Neural cell (in vitro differentiated cells): Measurements from ENCODE around the gene GMPPA. TPM values are rescaled to one million over a fixed set of nuclear protein-coding genes. Genes with fewer than 3 reads are reported as not detected.

Experiments used
- H2AFZ ChIP-seq: fragments of 200-600, 300-800 bp; sonication (generic), shearing (Covaris generic); 2 replicates; pipeline ENCODE4 v1.6.0; 2014; ENCODE audit warnings: low read depth, mild to moderate bottlenecking, antibody characterized with exemption, low read length, moderate library complexity
- H3F3A ChIP-seq: fragments of 200-600 bp; shearing (Covaris generic); 2 replicates; pipeline ENCODE4 v1.6.1; 2016; ENCODE audit warnings: mild to moderate bottlenecking, moderate library complexity, mixed read lengths, antibody characterized with exemption, low read length; ENCODE audit not compliant: insufficient read depth, poor library complexity, severe bottlenecking
- H3K27ac ChIP-seq: fragments of 200-600, 300-800 bp; sonication (generic), shearing (Covaris generic); 2 replicates; pipeline ENCODE4 v1.5.1; 2014; ENCODE audit warnings: mild to moderate bottlenecking, low read length, moderate library complexity
- H3K27me3 ChIP-seq: fragments of 300-800, 200-600 bp; sonication (generic), shearing (Covaris generic); 2 replicates; pipeline ENCODE4 v1.6.0; 2014; ENCODE audit warnings: mild to moderate bottlenecking, low read depth, low read length, moderate library complexity; ENCODE audit not compliant: insufficient read depth
- H3K36me3 ChIP-seq: fragments of 300-800, 200-600 bp; sonication (generic), shearing (Covaris generic); 2 replicates; pipeline ENCODE4 v1.5.1; 2014; ENCODE audit warnings: mild to moderate bottlenecking, antibody characterized with exemption, low read length, moderate library complexity; ENCODE audit not compliant: insufficient read depth
- H3K4me2 ChIP-seq: fragments of 300-800, 200-600 bp; sonication (generic), shearing (Covaris generic); 2 replicates; pipeline ENCODE4 v1.6.0; 2014; ENCODE audit warnings: mild to moderate bottlenecking, low read length
- H3K4me3 ChIP-seq: fragments of 300-800, 200-600 bp; sonication (generic), shearing (Covaris generic); 2 replicates; pipeline ENCODE4 v1.5.1; 2014; ENCODE audit warnings: mild to moderate bottlenecking, low read length, moderate library complexity
- H3K79me2 ChIP-seq: fragments of 200-600 bp; shearing (Covaris generic); replicated peaks from 2 replicates; pipeline ENCODE4 v1.6.0; 2014; ENCODE audit warnings: mild to moderate bottlenecking, low read length, moderate library complexity; ENCODE audit not compliant: insufficient read depth
- H3K9ac ChIP-seq: fragments of 300-800, 200-600 bp; sonication (generic), shearing (Covaris generic); 2 replicates; pipeline ENCODE4 v1.6.1; 2016; ENCODE audit warnings: mild to moderate bottlenecking, low read length, mixed read lengths
- H3K9me2 ChIP-seq: fragments of 200-600 bp; shearing (Covaris generic); 2 replicates; pipeline ENCODE4 v1.6.1; 2016; ENCODE audit warnings: mild to moderate bottlenecking, low read length, mixed read lengths; ENCODE audit not compliant: insufficient read depth
- H3K9me3 ChIP-seq: fragments of 200-600, 300-800 bp; sonication (generic), shearing (Covaris generic); 2 replicates; pipeline ENCODE4 v1.6.1; 2016; ENCODE audit warnings: mild to moderate bottlenecking, mixed run types, low read length, moderate library complexity, mixed read lengths
- H4K20me1 ChIP-seq: fragments of 200-600 bp; shearing (Covaris generic); 2 replicates; pipeline ENCODE4 v1.6.1; 2016; ENCODE audit warnings: mild to moderate bottlenecking, mixed run types; ENCODE audit not compliant: insufficient read depth
- EP300 ChIP-seq: fragments of 450-650 bp; conservative IDR thresholded peaks from 2 replicates; pipeline ENCODE4 v1.6.1; 2014; ENCODE audit warnings: antibody characterized with exemption, mild to moderate bottlenecking, moderate library complexity; ENCODE audit not compliant: poor library complexity, severe bottlenecking
- EZH2 ChIP-seq: fragments of 200-600, 300-800 bp; shearing (Covaris generic), sonication (generic); IDR thresholded peaks from 2 replicates; pipeline ENCODE4 v1.6.1; 2014; ENCODE audit warnings: antibody characterized with exemption, low read length, borderline replicate concordance, mild to moderate bottlenecking; ENCODE audit not compliant: insufficient read depth, poor library complexity, severe bottlenecking
- MXI1 ChIP-seq: fragments of 450-650 bp; conservative IDR thresholded peaks from 2 replicates; pipeline ENCODE4 v1.6.1; 2014; ENCODE audit warnings: antibody characterized with exemption, mild to moderate bottlenecking; ENCODE audit not compliant: poor library complexity, severe bottlenecking
- POLR2AphosphoS5 ChIP-seq: IDR thresholded peaks from 2 replicates; pipeline ENCODE4 v1.6.1; 2012
- RAD21 ChIP-seq: fragments of 450-650 bp; conservative IDR thresholded peaks from 2 replicates; pipeline ENCODE4 v1.6.1; 2014; ENCODE audit warnings: antibody characterized with exemption, mild to moderate bottlenecking, moderate library complexity
- SMC3 ChIP-seq: fragments of 450-650 bp; conservative IDR thresholded peaks from 2 replicates; pipeline ENCODE4 v1.6.1; 2014; ENCODE audit warnings: antibody characterized with exemption, mild to moderate bottlenecking, moderate library complexity; ENCODE audit not compliant: poor library complexity
- TAF1 ChIP-seq: IDR thresholded peaks from 2 replicates; pipeline ENCODE4 v1.6.1; 2012; ENCODE audit warnings: low read depth
- polyA plus RNA-seq: library from polyadenylated mRNA; depleted of rRNA; stranded (reverse); fragments of >200 nt; gene quantifications from 2 replicates; pipeline ENCODE4 v1.2.3, GENCODE V29; 2014
- TF ChIP-seq, protein P1 (sequence below): IDR thresholded peaks from 2 replicates; pipeline ENCODE4 v1.6.1; 2012; ENCODE audit warnings: borderline replicate concordance
- TF ChIP-seq, protein P2 (sequence below): fragments of 450-650 bp; IDR thresholded peaks from 2 replicates; pipeline ENCODE4 v1.5.1; 2014; ENCODE audit warnings: antibody characterized with exemption, mild to moderate bottlenecking, moderate library complexity; ENCODE audit not compliant: poor library complexity, severe bottlenecking

The GMPPA gene
- polyA plus RNA-seq, 1 donor from 2014 or later, result 20.4 TPM

DNA sequence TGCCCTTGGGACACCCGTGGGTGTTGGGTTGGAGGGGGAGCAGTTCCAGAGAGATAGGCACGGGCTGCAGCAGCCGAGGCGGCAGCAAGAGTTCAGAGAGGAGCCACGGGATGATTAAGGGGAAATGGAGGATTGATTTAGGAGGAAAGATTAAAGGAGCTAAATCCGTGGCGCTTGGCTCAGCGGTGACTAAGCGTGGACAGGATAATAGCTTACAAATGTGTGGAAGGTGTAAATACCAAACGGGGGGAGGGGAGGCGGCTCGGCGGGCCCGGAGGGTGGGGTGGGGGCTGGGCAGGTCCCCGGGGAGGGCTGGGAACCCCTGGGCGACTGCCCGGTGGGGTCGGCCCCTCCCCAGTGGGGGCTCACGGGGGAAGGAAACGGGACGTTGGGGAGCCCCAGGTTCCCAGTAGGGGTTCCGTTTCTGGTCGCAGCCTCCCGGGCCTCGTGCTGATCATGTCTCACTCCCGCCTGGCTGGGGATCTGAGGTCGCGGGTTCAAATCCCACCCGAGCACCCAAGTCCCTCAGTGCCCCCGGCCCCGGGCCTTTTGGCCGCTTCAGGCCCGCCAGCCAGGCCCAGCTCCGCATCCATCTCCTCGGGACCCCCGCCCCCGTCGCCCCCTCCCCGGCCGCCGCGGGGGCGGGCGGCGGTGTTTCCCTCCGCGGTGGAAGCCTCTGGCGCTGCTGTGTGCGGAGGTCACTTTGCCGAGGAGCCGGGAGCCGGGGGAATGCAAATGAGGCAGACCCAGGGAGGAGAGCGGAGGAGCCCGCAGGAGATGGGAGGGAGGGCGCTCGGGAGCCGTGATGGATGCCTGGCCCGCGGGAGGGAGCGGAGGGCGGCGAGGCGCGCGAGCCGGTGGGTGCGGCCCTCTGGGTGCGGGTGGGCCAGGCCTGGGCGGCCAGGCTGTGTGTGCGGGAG lies 23.7 kb downstream of the GMPPA start:
- Histone ChIP-seq H3K36me3 (no peaks in the 10 kb centered on the region), H3K4me3 (peak overlapping the region; percentile 55), H3K27me3 (no peaks in the 10 kb centered on the region), H3K4me2 (no peak overlapping the region), H3K9ac (no peak overlapping the region), H3K9me2 (no peaks in the 10 kb centered on the region), H3F3A (no peaks in the 10 kb centered on the region), H3K27ac (no peak overlapping the region), H4K20me1 (no peaks in the 10 kb centered on the region), H3K9me3 (no peaks in the 10 kb centered on the region), H2AFZ (no peak overlapping the region), H3K79me2 (no peaks in the 10 kb centered on the region)
- TF ChIP-seq RAD21 (no peak), EZH2 (no peak), EP300 (no peak), TAF1 (no peak), MXI1 (no peak), SMC3 (no peak), POLR2AphosphoS5 (no peak)
- TF ChIP-seq, protein P1, sequence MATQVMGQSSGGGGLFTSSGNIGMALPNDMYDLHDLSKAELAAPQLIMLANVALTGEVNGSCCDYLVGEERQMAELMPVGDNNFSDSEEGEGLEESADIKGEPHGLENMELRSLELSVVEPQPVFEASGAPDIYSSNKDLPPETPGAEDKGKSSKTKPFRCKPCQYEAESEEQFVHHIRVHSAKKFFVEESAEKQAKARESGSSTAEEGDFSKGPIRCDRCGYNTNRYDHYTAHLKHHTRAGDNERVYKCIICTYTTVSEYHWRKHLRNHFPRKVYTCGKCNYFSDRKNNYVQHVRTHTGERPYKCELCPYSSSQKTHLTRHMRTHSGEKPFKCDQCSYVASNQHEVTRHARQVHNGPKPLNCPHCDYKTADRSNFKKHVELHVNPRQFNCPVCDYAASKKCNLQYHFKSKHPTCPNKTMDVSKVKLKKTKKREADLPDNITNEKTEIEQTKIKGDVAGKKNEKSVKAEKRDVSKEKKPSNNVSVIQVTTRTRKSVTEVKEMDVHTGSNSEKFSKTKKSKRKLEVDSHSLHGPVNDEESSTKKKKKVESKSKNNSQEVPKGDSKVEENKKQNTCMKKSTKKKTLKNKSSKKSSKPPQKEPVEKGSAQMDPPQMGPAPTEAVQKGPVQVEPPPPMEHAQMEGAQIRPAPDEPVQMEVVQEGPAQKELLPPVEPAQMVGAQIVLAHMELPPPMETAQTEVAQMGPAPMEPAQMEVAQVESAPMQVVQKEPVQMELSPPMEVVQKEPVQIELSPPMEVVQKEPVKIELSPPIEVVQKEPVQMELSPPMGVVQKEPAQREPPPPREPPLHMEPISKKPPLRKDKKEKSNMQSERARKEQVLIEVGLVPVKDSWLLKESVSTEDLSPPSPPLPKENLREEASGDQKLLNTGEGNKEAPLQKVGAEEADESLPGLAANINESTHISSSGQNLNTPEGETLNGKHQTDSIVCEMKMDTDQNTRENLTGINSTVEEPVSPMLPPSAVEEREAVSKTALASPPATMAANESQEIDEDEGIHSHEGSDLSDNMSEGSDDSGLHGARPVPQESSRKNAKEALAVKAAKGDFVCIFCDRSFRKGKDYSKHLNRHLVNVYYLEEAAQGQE, result no peak
- TF ChIP-seq, protein P2, sequence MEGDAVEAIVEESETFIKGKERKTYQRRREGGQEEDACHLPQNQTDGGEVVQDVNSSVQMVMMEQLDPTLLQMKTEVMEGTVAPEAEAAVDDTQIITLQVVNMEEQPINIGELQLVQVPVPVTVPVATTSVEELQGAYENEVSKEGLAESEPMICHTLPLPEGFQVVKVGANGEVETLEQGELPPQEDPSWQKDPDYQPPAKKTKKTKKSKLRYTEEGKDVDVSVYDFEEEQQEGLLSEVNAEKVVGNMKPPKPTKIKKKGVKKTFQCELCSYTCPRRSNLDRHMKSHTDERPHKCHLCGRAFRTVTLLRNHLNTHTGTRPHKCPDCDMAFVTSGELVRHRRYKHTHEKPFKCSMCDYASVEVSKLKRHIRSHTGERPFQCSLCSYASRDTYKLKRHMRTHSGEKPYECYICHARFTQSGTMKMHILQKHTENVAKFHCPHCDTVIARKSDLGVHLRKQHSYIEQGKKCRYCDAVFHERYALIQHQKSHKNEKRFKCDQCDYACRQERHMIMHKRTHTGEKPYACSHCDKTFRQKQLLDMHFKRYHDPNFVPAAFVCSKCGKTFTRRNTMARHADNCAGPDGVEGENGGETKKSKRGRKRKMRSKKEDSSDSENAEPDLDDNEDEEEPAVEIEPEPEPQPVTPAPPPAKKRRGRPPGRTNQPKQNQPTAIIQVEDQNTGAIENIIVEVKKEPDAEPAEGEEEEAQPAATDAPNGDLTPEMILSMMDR, result no peak

- no peak overlapping the region for H3K27ac ChIP-seq
- H3K9me2 ChIP-seq, result no peaks in the 10 kb centered on the region
- H3F3A ChIP-seq, result no peaks in the 10 kb centered on the region
- no peak overlapping the region for H2AFZ ChIP-seq
- peak overlapping the region; percentile 55 for H3K4me3 ChIP-seq
- no peak overlapping the region for H3K9ac ChIP-seq
- no peak for TF ChIP-seq SMC3
- TF ChIP-seq POLR2AphosphoS5, result no peak
- TF ChIP-seq RAD21, result no peak
- no peak for TF ChIP-seq TAF1
- TF ChIP-seq, protein P1, result no peak
- TF ChIP-seq EZH2, result no peak
- TF ChIP-seq, protein P2, result no peak
- TF ChIP-seq EP300, result no peak
- TF ChIP-seq MXI1, result no peak
- H4K20me1 ChIP-seq, result no peaks in the 10 kb centered on the region
- H3K9me3 ChIP-seq, result no peaks in the 10 kb centered on the region
- H3K36me3 ChIP-seq, result no peaks in the 10 kb centered on the region
- H3K4me2 ChIP-seq, result no peak overlapping the region
- no peaks in the 10 kb centered on the region for H3K27me3 ChIP-seq
- H3K79me2 ChIP-seq, result no peaks in the 10 kb centered on the region
Measured at GRCh38 chr2:219523031-219523671, 24.5 kb downstream of the GMPPA start.
